GM19397 (cell line): ENCODE data around the gene SYCP2.

Experiments
- ATAC-seq: cut with Tn5 transposase; IDR thresholded peaks from one replicate; pipeline ENCODE4 v1.9.1; 2021; ENCODE audit warnings: mild to moderate bottlenecking, moderate library complexity; ENCODE audit not compliant: unreplicated experiment

SYCP2 gene

GRCh38 chr20:59845472-59845871, 88.0 kb downstream of the SYCP2 start:
- ATAC-seq, result no peak

GRCh38 chr20:59839400-59839799, 94.0 kb downstream of the SYCP2 start:
- ATAC-seq, result no peak

- no peak for ATAC-seq
These were observed 95.6 kb downstream of the SYCP2 start for GRCh38 chr20:59837623-59838394.

GRCh38 chr20:59836767-59837166, 96.7 kb downstream of the SYCP2 start:
- no peak for ATAC-seq

GRCh38 chr20:59835448-59836395, 97.7 kb downstream of the SYCP2 start:
- ATAC-seq, result no peak

GRCh38 chr20:59835057-59835447, 98.4 kb downstream of the SYCP2 start:
- ATAC-seq, result no peak

GRCh38 chr20:59832406-59833363, 100.8 kb downstream of the SYCP2 start:
- ATAC-seq, result no peak

GRCh38 chr20:59831916-59832270, 101.5 kb downstream of the SYCP2 start:
- no peak for ATAC-seq

- no peak for ATAC-seq
These were observed 102.2 kb downstream of the SYCP2 start for GRCh38 chr20:59831024-59831915.

- no peak for ATAC-seq
These were observed 102.8 kb downstream of the SYCP2 start for GRCh38 chr20:59830665-59831023.

GRCh38 chr20:59829786-59830664, 103.4 kb downstream of the SYCP2 start:
- no peak for ATAC-seq

GRCh38 chr20:59829054-59829785, 104.2 kb downstream of the SYCP2 start:
- no peak for ATAC-seq

GRCh38 chr20:59828125-59829053, 105.0 kb downstream of the SYCP2 start:
- no peak for ATAC-seq

- ATAC-seq, result no peak
These were observed 106.0 kb downstream of the SYCP2 start for GRCh38 chr20:59827138-59828056.

GRCh38 chr20:59825944-59826759, 107.3 kb downstream of the SYCP2 start:
- no peak for ATAC-seq
